Calu3 (cell line): Measurements from ENCODE around the gene PLEKHG2. TPM values are rescaled to one million over a fixed set of nuclear protein-coding genes. Genes with fewer than 3 reads are reported as not detected.

Source experiments
- BruUV-seq: library from RNA; stranded (reverse); fragments of 400-500 nt; replicated peaks from 2 replicates; lab custom pipeline; 2021; lab: Mats Ljungman, UMichigan
- CTCF ChIA-PET: fragments of 300-600 bp; sonication (Branson Sonifier 250); formaldehyde crosslinking; loops from one replicate; lab custom pipeline; 2022; ENCODE audit warnings: antibody characterized with exemption; lab: Charles Lee
- DNase-seq: peaks from one replicate; pipeline ENCODE4 v3.0.0; 2022
- H3K27ac Mint-ChIP-seq: one replicate; pipeline ENCODE4 v1.8.0; 2022; ENCODE audit warnings: mixed read lengths; ENCODE audit not compliant: unreplicated experiment
- H3K27me3 Mint-ChIP-seq: one replicate; pipeline ENCODE4 v1.8.0; 2022; ENCODE audit warnings: mixed read lengths; ENCODE audit not compliant: unreplicated experiment
- H3K36me3 Mint-ChIP-seq: one replicate; pipeline ENCODE4 v1.8.0; 2022; ENCODE audit warnings: mild to moderate bottlenecking, moderate library complexity, mixed read lengths; ENCODE audit not compliant: insufficient read depth, unreplicated experiment
- H3K4me1 Mint-ChIP-seq: one replicate; pipeline ENCODE4 v1.8.0; 2022; ENCODE audit warnings: mild to moderate bottlenecking, low read depth, mixed read lengths; ENCODE audit not compliant: unreplicated experiment
- H3K4me3 Mint-ChIP-seq: one replicate; pipeline ENCODE4 v1.8.0; 2022; ENCODE audit warnings: mild to moderate bottlenecking, low read depth, moderate library complexity, mixed read lengths; ENCODE audit not compliant: unreplicated experiment
- H3K9me3 Mint-ChIP-seq: one replicate; pipeline ENCODE4 v1.8.0; 2022; ENCODE audit warnings: low read depth, mixed read lengths; ENCODE audit not compliant: unreplicated experiment
- intact Hi-C: fragments of 100-400 bp; cut with micrococcal nuclease; formaldehyde crosslinking; loops from one replicate; pipeline ENCODE4 v1.10.0; 2022; ENCODE audit not compliant: unreplicated experiment
- total RNA-seq: library from RNA; stranded (reverse); gene quantifications from 2 replicates; pipeline ENCODE4 v1.2.3, GENCODE V29; 2022
- TF ChIP-seq, protein P1 (sequence below): fragments of 200-600 bp; IDR thresholded peaks from one replicate; pipeline ENCODE4 v1.8.0; 2022; ENCODE audit warnings: antibody characterized with exemption; ENCODE audit not compliant: unreplicated experiment

Gene PLEKHG2
- total RNA-seq, 1 experiment from 2014 or later, result 65.3 TPM

DNA sequence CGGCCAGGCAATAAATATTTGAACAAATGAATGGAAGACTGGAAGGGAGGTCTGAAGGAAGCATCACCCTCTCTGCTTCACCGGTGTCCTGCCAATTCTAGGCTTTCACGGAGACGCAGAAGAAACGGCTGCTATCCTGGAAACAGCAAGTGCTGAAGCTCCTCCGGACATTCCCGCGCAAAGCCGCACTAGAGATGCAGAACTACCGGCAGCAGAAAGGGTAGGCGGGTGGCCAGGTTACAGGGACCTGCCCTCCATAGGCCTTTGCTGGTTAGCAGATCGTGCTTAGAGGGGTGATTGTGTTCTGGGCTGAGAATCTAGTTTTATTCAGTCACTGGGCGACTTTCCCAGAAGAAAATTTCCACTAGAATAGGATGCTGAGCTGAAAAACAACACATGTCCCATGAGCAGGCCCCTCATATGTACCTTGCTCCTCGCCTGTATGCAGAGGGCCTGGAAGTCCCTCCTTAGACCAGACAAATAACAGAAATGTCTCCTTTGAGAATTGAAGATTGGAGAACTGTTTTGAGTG, 32.5 kb upstream of the PLEKHG2 start:
- intact Hi-C loops, result no loop called here
- H3K9me3 Mint-ChIP-seq, result no peaks in the 10 kb centered on the region
- H3K36me3 Mint-ChIP-seq, result peaks cover 56% of the 10 kb centered on the region
- H3K27ac Mint-ChIP-seq, result no peak overlapping the region
- H3K27me3 Mint-ChIP-seq, result no peaks in the 10 kb centered on the region
- no peak for DNase-seq
- CTCF ChIA-PET, result no interaction called here
- H3K4me3 Mint-ChIP-seq, result no peak overlapping the region
- TF ChIP-seq, protein P1, sequence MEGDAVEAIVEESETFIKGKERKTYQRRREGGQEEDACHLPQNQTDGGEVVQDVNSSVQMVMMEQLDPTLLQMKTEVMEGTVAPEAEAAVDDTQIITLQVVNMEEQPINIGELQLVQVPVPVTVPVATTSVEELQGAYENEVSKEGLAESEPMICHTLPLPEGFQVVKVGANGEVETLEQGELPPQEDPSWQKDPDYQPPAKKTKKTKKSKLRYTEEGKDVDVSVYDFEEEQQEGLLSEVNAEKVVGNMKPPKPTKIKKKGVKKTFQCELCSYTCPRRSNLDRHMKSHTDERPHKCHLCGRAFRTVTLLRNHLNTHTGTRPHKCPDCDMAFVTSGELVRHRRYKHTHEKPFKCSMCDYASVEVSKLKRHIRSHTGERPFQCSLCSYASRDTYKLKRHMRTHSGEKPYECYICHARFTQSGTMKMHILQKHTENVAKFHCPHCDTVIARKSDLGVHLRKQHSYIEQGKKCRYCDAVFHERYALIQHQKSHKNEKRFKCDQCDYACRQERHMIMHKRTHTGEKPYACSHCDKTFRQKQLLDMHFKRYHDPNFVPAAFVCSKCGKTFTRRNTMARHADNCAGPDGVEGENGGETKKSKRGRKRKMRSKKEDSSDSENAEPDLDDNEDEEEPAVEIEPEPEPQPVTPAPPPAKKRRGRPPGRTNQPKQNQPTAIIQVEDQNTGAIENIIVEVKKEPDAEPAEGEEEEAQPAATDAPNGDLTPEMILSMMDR, result no peak
- BruUV-seq, result no TSS peak
- H3K4me1 Mint-ChIP-seq, result no peaks in the 10 kb centered on the region

DNA sequence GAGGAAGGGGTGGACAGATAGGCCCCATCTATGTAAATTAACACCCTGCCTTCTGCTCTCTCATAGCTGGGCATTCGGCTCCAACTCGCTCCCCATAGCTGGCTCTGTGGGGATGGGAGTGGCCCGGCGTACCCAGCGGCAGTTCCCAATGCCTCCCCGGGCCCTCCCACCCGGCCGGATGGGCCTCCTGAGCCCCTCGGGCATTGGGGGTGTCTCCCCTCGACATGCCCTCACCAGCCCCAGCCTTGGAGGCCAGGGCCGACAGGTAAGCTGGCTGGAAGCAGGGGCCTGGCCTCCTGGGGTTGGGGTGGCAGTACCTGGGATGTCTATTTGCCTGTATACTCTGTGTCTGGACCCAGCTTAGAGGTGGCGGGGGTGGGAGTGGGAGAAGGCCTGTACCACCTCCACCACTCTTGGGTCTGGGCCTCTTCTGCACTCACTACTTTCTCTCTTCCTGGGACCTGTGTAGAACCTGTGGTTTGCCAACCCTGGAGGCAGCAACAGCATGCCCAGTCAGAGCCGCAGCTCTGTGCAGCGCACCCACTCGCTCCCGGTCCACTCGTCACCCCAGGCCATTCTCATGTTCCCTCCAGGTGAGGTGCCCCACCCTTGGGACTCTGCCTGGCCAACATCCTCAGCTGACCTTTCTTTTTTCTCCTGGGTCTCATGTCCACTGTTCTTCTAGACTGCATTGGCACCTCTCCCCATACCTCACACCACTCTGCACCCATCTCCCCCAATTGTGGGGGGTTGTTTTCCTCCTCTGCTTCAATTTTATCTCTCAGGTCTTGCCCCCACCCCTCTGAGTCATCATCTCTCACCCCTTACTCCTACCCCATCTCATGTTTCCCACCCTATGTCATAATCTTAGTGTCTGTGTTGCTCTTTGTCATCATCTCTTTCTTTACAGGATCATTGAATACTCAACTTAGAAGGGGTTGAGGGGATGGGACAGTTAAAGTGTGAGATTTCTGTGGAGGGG, 31.7 kb upstream of the PLEKHG2 start:
- TF ChIP-seq, protein P1, result no peak
- Mint-ChIP-seq H3K27me3 (no peaks in the 10 kb centered on the region), H3K4me1 (no peaks in the 10 kb centered on the region), H3K9me3 (no peaks in the 10 kb centered on the region), H3K36me3 (peaks cover 63% of the 10 kb centered on the region), H3K4me3 (no peak overlapping the region), H3K27ac (no peak overlapping the region)
- CTCF ChIA-PET, result no interaction called here
- no TSS peak for BruUV-seq
- no peak for DNase-seq
- intact Hi-C loops, result no loop called here

DNA sequence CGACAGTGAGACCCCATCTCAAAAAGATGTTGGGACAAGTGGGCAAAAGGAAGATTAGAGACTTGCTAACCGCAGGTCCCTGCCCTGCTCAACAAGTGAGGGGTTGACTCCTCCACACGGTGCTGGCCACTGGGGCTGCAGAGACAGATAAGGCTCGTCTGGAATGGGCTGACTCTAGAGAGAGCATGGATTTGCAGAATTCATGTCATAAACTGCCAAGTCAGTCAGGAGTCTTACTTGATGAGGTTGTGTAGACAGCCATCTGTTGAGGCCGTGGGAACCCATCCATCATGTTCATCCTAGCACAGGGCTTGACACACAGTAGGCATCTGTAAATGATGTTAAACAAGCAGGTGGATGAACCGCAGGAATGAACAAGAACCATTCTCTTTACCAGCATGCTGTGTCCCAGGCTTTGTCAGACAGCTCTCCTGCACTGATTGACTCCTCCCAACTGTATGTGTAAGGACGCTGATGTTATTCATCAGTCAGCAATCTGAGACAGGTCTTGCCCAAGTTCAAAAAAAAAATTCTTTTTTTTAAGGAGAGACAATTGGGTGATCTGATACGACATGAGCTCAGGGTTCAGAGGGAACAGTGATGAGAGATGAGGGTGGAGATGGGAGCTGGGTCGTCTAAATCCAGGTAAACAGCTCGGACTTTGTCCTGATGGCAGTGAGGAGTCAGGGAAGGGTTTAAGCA, 30.4 kb upstream of the PLEKHG2 start:
- TF ChIP-seq, protein P1, result no peak
- no peak overlapping the region for H3K4me3 Mint-ChIP-seq
- H3K4me1 Mint-ChIP-seq, result no peaks in the 10 kb centered on the region
- peaks cover 75% of the 10 kb centered on the region for H3K36me3 Mint-ChIP-seq
- intact Hi-C loops, result no loop called here
- no TSS peak for BruUV-seq
- no peaks in the 10 kb centered on the region for H3K27me3 Mint-ChIP-seq
- CTCF ChIA-PET, result no interaction called here
- DNase-seq, result no peak
- H3K9me3 Mint-ChIP-seq, result no peaks in the 10 kb centered on the region
- no peak overlapping the region for H3K27ac Mint-ChIP-seq

DNA sequence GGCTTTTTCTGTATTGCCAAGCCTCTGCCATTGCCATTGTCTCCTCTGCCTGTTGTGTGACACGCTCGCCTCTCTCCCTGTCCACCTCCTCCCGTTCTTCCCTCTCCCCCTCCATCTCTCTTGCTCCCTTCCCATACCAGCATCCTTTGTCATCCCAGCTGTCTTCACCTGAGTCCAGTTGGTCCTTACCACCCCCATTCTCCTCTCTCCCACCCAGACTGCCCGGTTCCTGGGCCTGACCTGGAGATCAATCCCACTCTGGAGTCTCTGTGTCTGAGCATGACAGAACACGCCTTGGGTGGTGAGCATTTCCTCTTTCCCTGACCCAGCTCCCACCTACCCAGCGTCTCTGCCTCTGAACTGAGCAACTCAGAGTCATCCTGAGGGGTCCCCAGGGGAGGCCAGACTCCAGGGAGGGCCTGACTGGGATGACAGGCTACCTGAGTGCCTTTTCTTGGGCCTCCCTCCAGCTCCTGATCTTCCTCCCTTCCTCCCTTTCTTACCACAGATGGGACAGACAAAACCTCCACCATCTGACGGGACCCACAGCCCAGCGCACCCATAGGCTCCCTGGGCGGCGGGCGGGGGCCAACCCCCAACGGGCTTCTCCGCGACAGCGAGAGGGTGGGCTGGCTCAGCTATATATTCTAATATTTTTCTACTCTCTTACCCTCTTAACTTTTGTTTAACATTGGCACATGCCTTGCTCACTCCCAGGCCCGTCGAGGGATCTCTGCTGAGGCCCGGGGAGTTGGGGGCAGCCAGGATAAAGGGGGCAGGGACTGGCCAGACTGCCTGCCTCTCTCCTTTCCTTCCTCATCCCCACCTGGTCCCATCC, 29.3 kb upstream of the PLEKHG2 start:
- Mint-ChIP-seq H3K4me1 (no peaks in the 10 kb centered on the region), H3K27ac (no peak overlapping the region), H3K9me3 (no peaks in the 10 kb centered on the region), H3K27me3 (no peaks in the 10 kb centered on the region), H3K36me3 (peaks cover 74% of the 10 kb centered on the region), H3K4me3 (no peak overlapping the region)
- BruUV-seq, result no TSS peak
- CTCF ChIA-PET, result no interaction called here
- TF ChIP-seq, protein P1, result no peak
- no peak for DNase-seq
- intact Hi-C loops, result no loop called here
